Adrenal gland (tissue), 12 donors: Measurements from ENCODE around the gene TBC1D9. TPM values are rescaled to one million over a fixed set of nuclear protein-coding genes. Genes with fewer than 3 reads are reported as not detected.

Experiments used
- DNase-seq, 7 donors: peaks; one replicate each; pipeline ENCODE4 v3.0.0-alpha.2; 2019 to 2020
- H3K27ac ChIP-seq, 5 donors: fragments of 200-600 bp; sonication (generic) in 4 of 5; 1 replicate in 3 of 5; 2 replicates in 2 of 5; pipeline versions ENCODE4 v1.5.1 to v1.8.0; 2016 to 2020; ENCODE audit warnings: mild to moderate bottlenecking in 1 of 5
- H3K27me3 ChIP-seq: fragments of 200-600 bp; 2 replicates; pipeline ENCODE4 v1.8.0; 2021
- H3K36me3 ChIP-seq, 2 donors: fragments of 200-600 bp; replicated peaks in 1 of 2; 1 replicate in 1 of 2; 2 replicates in 1 of 2; pipeline versions ENCODE4 v1.5.1 to v1.8.0; 2018 to 2022
- H3K4me1 ChIP-seq, 2 donors: fragments of 200-600 bp; replicated peaks in 1 of 2; 1 replicate in 1 of 2; 2 replicates in 1 of 2; pipeline versions ENCODE4 v1.5.1 to v1.8.0; 2018 to 2021
- H3K4me3 ChIP-seq, 4 donors: fragments of 200-600 bp; sonication (generic) in 3 of 4; one replicate each; pipeline ENCODE4 v1.5.1; 2016 to 2018
- H3K9me3 ChIP-seq, 3 donors: fragments of 200-600 bp; sonication (generic) in 1 of 3; replicated peaks in 1 of 3; 1 replicate in 2 of 3; 2 replicates in 1 of 3; pipeline versions ENCODE4 v1.5.1 to v1.8.0; 2016 to 2021
- POLR2A ChIP-seq, 2 donors: fragments of 450-650 bp; IDR thresholded peaks; one replicate each; pipeline ENCODE4 v1.6.1; 2017; ENCODE audit warnings: antibody characterized with exemption in 2 of 2, mild to moderate bottlenecking in 2 of 2, moderate library complexity in 1 of 2
- WGBS, 4 donors: extraction: QIAGEN DNeasy Blood & Tissue Kit in 2 of 4; methylation state at CpG; one replicate each; pipeline versions ENCODE4 v1.1.5 to v1.1.7; 2013 to 2017; 5-methylcytosine and 5-hydroxymethylcytosine counted together
- intact Hi-C, 2 donors: fragments of 100-400 bp; cut with DNase I; formaldehyde crosslinking; loops; one replicate each; pipeline versions ENCODE4 v1.14.1 to v1.15.0; 2022 to 2023
- polyA plus RNA-seq, 3 donors: library from polyadenylated mRNA; stranded (reverse); fragments of 200-250 nt in 2 of 3; fragments of 350-450 nt in 1 of 3; fragmentation: Illumina TruSeq in 1 of 3; extraction: RNeasy Lipid Tissue Mini Kit (QIAGEN cat#74804) in 1 of 3; gene quantifications; one replicate each; pipeline ENCODE4 v1.2.3, GENCODE V29; 2013 to 2014
- total RNA-seq, 9 donors: library from RNA; depleted of rRNA in 4 of 9; stranded (reverse); fragments of >200 nt in 4 of 9; fragments of 120-200 nt in 1 of 9; fragmentation: NEBNext Ultra II Directional in 1 of 9; extraction: Animal tissue kit (Norgen Biotek cat#: 25700) in 1 of 9; gene quantifications; one replicate each; pipeline versions ENCODE4 v1.1.0 to v1.2.4, GENCODE V29; 2013 to 2023
- TF ChIP-seq, protein P1 (sequence below), 6 experiments: fragments of 450-650 bp in 4 of 6; fragments of 200-600 bp in 2 of 6; sonication (generic) in 1 of 6; IDR thresholded peaks; 1 replicate in 5 of 6; 2 replicates in 1 of 6; pipeline versions ENCODE4 v1.5.1 to v1.8.0; 2016 to 2021; ENCODE audit warnings: antibody characterized with exemption in 6 of 6, mild to moderate bottlenecking in 2 of 6, moderate library complexity in 1 of 6
- donor health status: healthy with polysubstance abuse.
- donor health status: Bipolar disorder and iron deficiency.
- donor health status: DM: yes; HTN: yes; CAD: no.
- donor health status: DM: no; HTN: no; CAD: no.
- donor health status: DM: no; HTN: no; CAD: no.
- donor health status: DM: yes; HTN: yes; CAD: no.

The TBC1D9 gene
- total and polyA plus RNA-seq, 12 donors, result 3.8 to 27.7 (median 14.3) TPM

GRCh38 chr4:140679576-140679975, 76.6 kb downstream of the TBC1D9 start:
- Histone ChIP-seq H3K27ac (no peak overlapping the region), H3K9me3 (no peaks in the 10 kb centered on the region), H3K27me3 (no peaks in the 10 kb centered on the region), H3K4me3 (no peak overlapping the region), H3K36me3 (peaks cover 0 to 14% of the 10 kb centered on the region in 2 donors), H3K4me1 (no peaks in the 10 kb centered on the region)
- WGBS, 4 donors, result 77 to 90% (median 85%) methylated on average over 3 of the region's 3 CpGs
- DNase-seq, result no peak
- no peak for TF ChIP-seq POLR2A (IDR thresholded peaks at IDR 0.05)
- TF ChIP-seq, protein P1, sequence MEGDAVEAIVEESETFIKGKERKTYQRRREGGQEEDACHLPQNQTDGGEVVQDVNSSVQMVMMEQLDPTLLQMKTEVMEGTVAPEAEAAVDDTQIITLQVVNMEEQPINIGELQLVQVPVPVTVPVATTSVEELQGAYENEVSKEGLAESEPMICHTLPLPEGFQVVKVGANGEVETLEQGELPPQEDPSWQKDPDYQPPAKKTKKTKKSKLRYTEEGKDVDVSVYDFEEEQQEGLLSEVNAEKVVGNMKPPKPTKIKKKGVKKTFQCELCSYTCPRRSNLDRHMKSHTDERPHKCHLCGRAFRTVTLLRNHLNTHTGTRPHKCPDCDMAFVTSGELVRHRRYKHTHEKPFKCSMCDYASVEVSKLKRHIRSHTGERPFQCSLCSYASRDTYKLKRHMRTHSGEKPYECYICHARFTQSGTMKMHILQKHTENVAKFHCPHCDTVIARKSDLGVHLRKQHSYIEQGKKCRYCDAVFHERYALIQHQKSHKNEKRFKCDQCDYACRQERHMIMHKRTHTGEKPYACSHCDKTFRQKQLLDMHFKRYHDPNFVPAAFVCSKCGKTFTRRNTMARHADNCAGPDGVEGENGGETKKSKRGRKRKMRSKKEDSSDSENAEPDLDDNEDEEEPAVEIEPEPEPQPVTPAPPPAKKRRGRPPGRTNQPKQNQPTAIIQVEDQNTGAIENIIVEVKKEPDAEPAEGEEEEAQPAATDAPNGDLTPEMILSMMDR (IDR thresholded peaks at IDR 0.05), result no peak
- intact Hi-C loops, result no loop called here

GRCh38 chr4:140675599-140676231, 80.5 kb downstream of the TBC1D9 start:
- Histone ChIP-seq H3K36me3 (peaks cover 0 to 14% of the 10 kb centered on the region in 2 donors), H3K4me3 (no peak overlapping the region), H3K4me1 (no peaks in the 10 kb centered on the region), H3K27ac (no peak overlapping the region), H3K27me3 (no peaks in the 10 kb centered on the region), H3K9me3 (no peaks in the 10 kb centered on the region)
- WGBS, 4 donors, result 78 to 90% (median 86%) methylated on average over 4 of the region's 4 CpGs
- TF ChIP-seq, protein P1 (IDR thresholded peaks at IDR 0.05), result no peak
- no peak for TF ChIP-seq POLR2A (IDR thresholded peaks at IDR 0.05)
- no peak for DNase-seq
- intact Hi-C loops, result no loop called here

- no peak for DNase-seq
- intact Hi-C loops, result no loop called here
- no peaks in the 10 kb centered on the region for H3K4me1 ChIP-seq
- H3K27ac ChIP-seq, result no peak overlapping the region
- no peak overlapping the region for H3K4me3 ChIP-seq
- 77 to 83% (median 80%) methylated on average over 3 of the region's 3 CpGs for WGBS, 4 donors
- H3K36me3 ChIP-seq, result peaks cover 0 to 28% of the 10 kb centered on the region in 2 donors
- no peaks in the 10 kb centered on the region for H3K27me3 ChIP-seq
- H3K9me3 ChIP-seq, result no peaks in the 10 kb centered on the region
- TF ChIP-seq POLR2A (IDR thresholded peaks at IDR 0.05), result no peak
- TF ChIP-seq, protein P1 (IDR thresholded peaks at IDR 0.05), result no peak
Observed at GRCh38 chr4:140673729-140674128, 82.5 kb downstream of the TBC1D9 start.

GRCh38 chr4:140672416-140672815, 83.8 kb downstream of the TBC1D9 start:
- no peaks in the 10 kb centered on the region for H3K4me1 ChIP-seq
- no peak for TF ChIP-seq POLR2A (IDR thresholded peaks at IDR 0.05)
- TF ChIP-seq, protein P1 (IDR thresholded peaks at IDR 0.05), result no peak
- H3K36me3 ChIP-seq, result peaks cover 0 to 26% of the 10 kb centered on the region in 2 donors
- no peaks in the 10 kb centered on the region for H3K27me3 ChIP-seq
- 84 to 94% (median 92%) methylated on average over 4 of the region's 4 CpGs for WGBS, 4 donors
- H3K27ac ChIP-seq, result no peak overlapping the region
- intact Hi-C loops, result no loop called here
- H3K9me3 ChIP-seq, result no peaks in the 10 kb centered on the region
- no peak overlapping the region for H3K4me3 ChIP-seq
- DNase-seq, result no peak
